CD4-positive, alpha-beta T cell (primary cell): Measurements from ENCODE around the gene CTIF. TPM values are rescaled to one million over a fixed set of nuclear protein-coding genes. Genes with fewer than 3 reads are reported as not detected.

Experiments
- ATAC-seq: fragments of 200-7000 bp; cut with Tn5 transposase; one replicate; pipeline ENCODE4 v1.10.0; 2022; ENCODE audit warnings: mild to moderate bottlenecking; ENCODE audit not compliant: poor library complexity
- CTCF ChIA-PET: fragments of 350-600 bp; sonication (Branson Sonifier 250); formaldehyde crosslinking; loops from one replicate; lab custom pipeline; 2021; ENCODE audit warnings: antibody characterized with exemption, inconsistent platforms; lab: Charles Lee
- POLR2A ChIA-PET: fragments of 350-600 bp; sonication (Branson Sonifier 250); formaldehyde crosslinking; loops from one replicate; lab custom pipeline; 2021; ENCODE audit warnings: antibody characterized with exemption, inconsistent platforms; lab: Charles Lee
- DNase-seq, 14 experiments: peaks; one replicate each; pipeline ENCODE4 v3.0.0-alpha.2; 2013 to 2020; ENCODE audit warnings: mixed read lengths in 2 of 14
- H3K27ac ChIP-seq, 2 donors: one replicate each; pipeline versions ENCODE4 v1.5.1 to v1.7.0; 2013; ENCODE audit warnings: low read length in 2 of 2, low read depth in 1 of 2, mild to moderate bottlenecking in 1 of 2
- H3K27me3 ChIP-seq, 2 experiments: 1 replicate in 1 of 2; 2 replicates in 1 of 2; pipeline versions ENCODE4 v1.6.1 to v1.7.0; 2013; ENCODE audit warnings: low read length in 2 of 2, control low read depth in 1 of 2, mild to moderate bottlenecking in 1 of 2, moderate library complexity in 1 of 2; ENCODE audit not compliant: insufficient read depth in 2 of 2, control insufficient read depth in 1 of 2
- H3K36me3 ChIP-seq: one replicate; pipeline ENCODE4 v1.6.1; 2013; ENCODE audit warnings: low read length, control low read depth; ENCODE audit not compliant: insufficient read depth
- H3K4me1 ChIP-seq: one replicate; pipeline ENCODE4 v1.6.1; 2013; ENCODE audit warnings: low read length, control low read depth; ENCODE audit not compliant: insufficient read depth
- H3K4me3 ChIP-seq: one replicate; pipeline ENCODE4 v1.5.1; 2013; ENCODE audit warnings: mild to moderate bottlenecking, low read length, moderate library complexity
- H3K9me3 ChIP-seq, 2 experiments: 1 replicate in 1 of 2; 2 replicates in 1 of 2; pipeline versions ENCODE4 v1.6.1 to v1.7.0; 2013; ENCODE audit warnings: low read length in 2 of 2, mild to moderate bottlenecking in 2 of 2, control low read depth in 1 of 2, moderate library complexity in 1 of 2; ENCODE audit not compliant: control insufficient read depth in 1 of 2, insufficient read depth in 1 of 2
- H3K27ac Mint-ChIP-seq: one replicate; pipeline ENCODE4 v1.8.0; 2020; ENCODE audit warnings: mixed read lengths
- H3K27me3 Mint-ChIP-seq: one replicate; pipeline ENCODE4 v1.8.0; 2021; ENCODE audit warnings: mixed read lengths
- H3K36me3 Mint-ChIP-seq: one replicate; pipeline ENCODE4 v1.8.0; 2021; ENCODE audit warnings: low read depth, mixed read lengths
- H3K4me1 Mint-ChIP-seq: one replicate; pipeline ENCODE4 v1.8.0; 2021; ENCODE audit warnings: low read depth, mixed read lengths
- H3K4me3 Mint-ChIP-seq: one replicate; pipeline ENCODE4 v1.8.0; 2020; ENCODE audit warnings: mild to moderate bottlenecking, mixed read lengths
- H3K9me3 Mint-ChIP-seq: one replicate; pipeline ENCODE4 v1.8.0; 2020; ENCODE audit warnings: mixed read lengths
- CTCF ChIP-seq: fragments of 200-600 bp; IDR thresholded peaks from one replicate; pipeline ENCODE4 v1.8.0; 2022; ENCODE audit warnings: antibody characterized with exemption, mild to moderate bottlenecking
- intact Hi-C, 2 experiments: fragments of 100-400 bp; cut with DNase I in 1 of 2; cut with micrococcal nuclease in 1 of 2; formaldehyde crosslinking; loops; one replicate each; pipeline versions ENCODE4 v1.15.1 to v1.9.0; 2023 to 2025; cut with DNase I, micrococcal nuclease
- total RNA-seq, 174 experiments: library from RNA in 2 of 174; stranded (reverse) in 2 of 174; gene quantifications; one replicate each; pipeline ENCODE4 v1.2.3 and lab custom pipeline; 2021 to 2026

CTIF gene
- total RNA-seq, 2 experiments from 2014 or later, result 1.1 to 2.9 TPM

GRCh38 chr18:48669180-48669675, 130.4 kb downstream of the CTIF start:
- Histone ChIP-seq H3K27me3 (no peaks in the 10 kb centered on the region), H3K27ac (no peak overlapping the region), H3K4me3 (no peak overlapping the region), H3K36me3 (no peaks in the 10 kb centered on the region), H3K9me3 (peaks cover 11 to 16% of the 10 kb centered on the region in 2 experiments), H3K4me1 (peaks cover 3% of the 10 kb centered on the region)
- Mint-ChIP-seq H3K4me3 (no peak overlapping the region), H3K27me3 (no peaks in the 10 kb centered on the region), H3K4me1 (no peaks in the 10 kb centered on the region), H3K27ac (no peak overlapping the region), H3K9me3 (no peaks in the 10 kb centered on the region), H3K36me3 (no peaks in the 10 kb centered on the region)
- DNase-seq, result no peak
- intact Hi-C loops, result loop anchor here in 1 of 2 experiments (10.0 kb wide), 1 partner anchor 224 kb away; no protein-coding TSS in a partner anchor
- ChIA-PET POLR2A (no interaction called here), CTCF (no interaction called here)
- TF ChIP-seq CTCF, result no peak
- no peak for ATAC-seq

- Mint-ChIP-seq H3K4me3 (no peak overlapping the region), H3K9me3 (no peaks in the 10 kb centered on the region), H3K36me3 (no peaks in the 10 kb centered on the region), H3K27me3 (no peaks in the 10 kb centered on the region), H3K27ac (no peak overlapping the region), H3K4me1 (no peaks in the 10 kb centered on the region)
- intact Hi-C loops, result loop anchor here (10.0 kb wide), 3 partner anchors 225 to 845 kb away; no protein-coding TSS in a partner anchor
- H3K4me3 ChIP-seq, result no peak overlapping the region
- CTCF ChIA-PET, result no interaction called here
- peaks cover 5% of the 10 kb centered on the region for H3K4me1 ChIP-seq
- ATAC-seq, result no peak
- H3K27ac ChIP-seq, result no peak overlapping the region
- H3K27me3 ChIP-seq, result no peaks in the 10 kb centered on the region
- POLR2A ChIA-PET, result no interaction called here
- no peak for TF ChIP-seq CTCF
- no peaks in the 10 kb centered on the region for H3K36me3 ChIP-seq
- peaks cover 11 to 16% of the 10 kb centered on the region in 2 experiments for H3K9me3 ChIP-seq
- no peak for DNase-seq
Observed at GRCh38 chr18:48669991-48670750, 131.3 kb downstream of the CTIF start.

- no peak overlapping the region for H3K27ac Mint-ChIP-seq
- Histone ChIP-seq H3K27me3 (no peaks in the 10 kb centered on the region), H3K36me3 (no peaks in the 10 kb centered on the region), H3K9me3 (peaks cover 5 to 16% of the 10 kb centered on the region in 2 experiments), H3K4me3 (no peak overlapping the region), H3K4me1 (peaks cover 9% of the 10 kb centered on the region), H3K27ac (no peak overlapping the region)
- H3K4me3 Mint-ChIP-seq, result no peak overlapping the region
- no peak for TF ChIP-seq CTCF
- no peaks in the 10 kb centered on the region for H3K4me1 Mint-ChIP-seq
- no peaks in the 10 kb centered on the region for H3K36me3 Mint-ChIP-seq
- intact Hi-C loops, result loop anchor here (10.0 kb wide), 2 partner anchors 274 to 844 kb away; no protein-coding TSS in a partner anchor
- CTCF ChIA-PET, result no interaction called here
- ATAC-seq, result no peak
- H3K27me3 Mint-ChIP-seq, result no peaks in the 10 kb centered on the region
- H3K9me3 Mint-ChIP-seq, result no peaks in the 10 kb centered on the region
- POLR2A ChIA-PET, result no interaction called here
- DNase-seq, result peak in 1 of 14 experiments; percentile 11
Observed at GRCh38 chr18:48670751-48671560, 132.1 kb downstream of the CTIF start.
